ENCODE results near the gene PUM2.

- TF ChIP-seq EZH2 (IDR thresholded peaks at IDR 0.05; ENCODE audit: insufficient read depth, poor library complexity, severe bottlenecking) (no peak), EZH2phosphoT487 (IDR thresholded peaks at IDR 0.05; ENCODE audit: insufficient read depth, low read depth) (no peak)
These were observed 129.7 kb downstream of the PUM2 start for GRCh38 chr2:20220806-20221554.

All from GM23248 (cell line).